Gastroesophageal sphincter (tissue), 3 donors: ENCODE results near the gene C1QTNF8.

Experiments
- EP300 ChIP-seq: sonication (generic); formaldehyde crosslinking; IDR thresholded peaks from one replicate; pipeline ENCODE4 v1.6.1; 2017; ENCODE audit warnings: antibody characterized with exemption, mild to moderate bottlenecking
- POLR2A ChIP-seq, 2 donors: fragments of 450-650 bp; IDR thresholded peaks; one replicate each; pipeline ENCODE4 v1.6.1; 2017; ENCODE audit warnings: antibody characterized with exemption in 2 of 2, mild to moderate bottlenecking in 2 of 2, moderate library complexity in 1 of 2
- POLR2AphosphoS5 ChIP-seq: sonication (generic); formaldehyde crosslinking; IDR thresholded peaks from one replicate; pipeline ENCODE4 v1.6.1; 2017; ENCODE audit warnings: antibody characterized with exemption
- TF ChIP-seq, protein P1 (sequence below), 4 experiments: fragments of 200-600 bp in 2 of 4; fragments of 450-650 bp in 2 of 4; sonication (generic) in 1 of 4; IDR thresholded peaks; one replicate each; pipeline ENCODE4 v1.5.1; 2017 to 2019; ENCODE audit warnings: antibody characterized with exemption in 4 of 4, mild to moderate bottlenecking in 2 of 4, moderate library complexity in 2 of 4

GRCh38 chr16:1109648-1110047, 13.6 kb upstream of the C1QTNF8 start:
- TF ChIP-seq, protein P1, sequence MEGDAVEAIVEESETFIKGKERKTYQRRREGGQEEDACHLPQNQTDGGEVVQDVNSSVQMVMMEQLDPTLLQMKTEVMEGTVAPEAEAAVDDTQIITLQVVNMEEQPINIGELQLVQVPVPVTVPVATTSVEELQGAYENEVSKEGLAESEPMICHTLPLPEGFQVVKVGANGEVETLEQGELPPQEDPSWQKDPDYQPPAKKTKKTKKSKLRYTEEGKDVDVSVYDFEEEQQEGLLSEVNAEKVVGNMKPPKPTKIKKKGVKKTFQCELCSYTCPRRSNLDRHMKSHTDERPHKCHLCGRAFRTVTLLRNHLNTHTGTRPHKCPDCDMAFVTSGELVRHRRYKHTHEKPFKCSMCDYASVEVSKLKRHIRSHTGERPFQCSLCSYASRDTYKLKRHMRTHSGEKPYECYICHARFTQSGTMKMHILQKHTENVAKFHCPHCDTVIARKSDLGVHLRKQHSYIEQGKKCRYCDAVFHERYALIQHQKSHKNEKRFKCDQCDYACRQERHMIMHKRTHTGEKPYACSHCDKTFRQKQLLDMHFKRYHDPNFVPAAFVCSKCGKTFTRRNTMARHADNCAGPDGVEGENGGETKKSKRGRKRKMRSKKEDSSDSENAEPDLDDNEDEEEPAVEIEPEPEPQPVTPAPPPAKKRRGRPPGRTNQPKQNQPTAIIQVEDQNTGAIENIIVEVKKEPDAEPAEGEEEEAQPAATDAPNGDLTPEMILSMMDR (IDR thresholded peaks at IDR 0.05) = no peak
- TF ChIP-seq POLR2A (IDR thresholded peaks at IDR 0.05) = no peak
- TF ChIP-seq POLR2AphosphoS5 = no peak
- TF ChIP-seq EP300 = no peak
